Epithelial cell of prostate (primary cell): Measurements from ENCODE around the gene MAP3K12.
A peak's percentile ranks its signal among the peaks of the same experiment; 100 is the strongest.

Experiments used
- DNase-seq: peaks from one replicate; pipeline ENCODE4 v3.0.0-alpha.2; 2011; ENCODE audit warnings: low read depth, low spot score
- H3K27ac ChIP-seq: fragments of 450-650 bp; 2 replicates; pipeline ENCODE4 v1.5.1; 2017; ENCODE audit warnings: mild to moderate bottlenecking

MAP3K12 gene

DNA sequence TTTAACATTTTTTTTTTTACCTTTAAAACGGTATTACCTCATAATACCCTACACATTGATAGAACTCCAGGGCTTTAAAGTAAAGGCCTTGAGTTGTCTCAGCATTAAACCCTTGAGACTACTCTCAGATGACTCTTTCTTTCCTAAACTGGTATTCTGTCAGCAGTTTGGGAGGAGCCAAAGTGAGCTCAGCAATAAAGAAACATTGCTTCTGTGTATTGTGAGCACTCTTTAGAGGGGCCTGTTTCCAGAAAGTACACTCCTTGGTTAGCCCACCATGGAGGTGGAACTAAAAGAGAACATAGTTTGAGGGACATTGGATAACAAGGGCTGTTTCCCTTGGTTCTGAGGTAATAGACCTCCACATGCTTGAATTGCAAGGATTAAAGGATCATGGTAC is 20.4 kb downstream of the MAP3K12 start:
- no peak for DNase-seq

DNA sequence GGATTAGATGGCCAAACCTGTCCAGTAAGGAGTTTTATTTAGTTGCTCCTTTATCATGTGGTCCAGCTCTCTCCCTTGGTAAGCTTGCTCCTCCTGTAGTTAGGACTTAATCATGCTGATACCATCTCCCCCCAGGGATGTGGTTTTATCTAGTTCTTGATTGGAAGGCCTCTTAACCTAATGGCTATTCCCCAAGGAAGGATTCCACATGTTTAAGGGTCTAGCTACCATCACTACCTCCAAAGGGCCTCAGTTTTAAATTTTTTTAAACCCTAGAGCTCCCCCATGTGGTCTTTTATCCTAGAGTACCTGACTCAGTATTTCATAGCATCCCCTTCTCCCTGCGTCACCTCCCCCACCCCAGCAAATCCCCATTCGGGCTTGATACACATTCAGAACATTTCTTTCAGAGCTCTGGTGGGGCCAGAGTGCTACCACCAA is 22.5 kb downstream of the MAP3K12 start:
- no peak overlapping the region for H3K27ac ChIP-seq
- DNase-seq = no peak

More for the DNA sequence above, 20.4 kb downstream of the MAP3K12 start:
- peak overlapping the region; percentile 72 for H3K27ac ChIP-seq

DNA sequence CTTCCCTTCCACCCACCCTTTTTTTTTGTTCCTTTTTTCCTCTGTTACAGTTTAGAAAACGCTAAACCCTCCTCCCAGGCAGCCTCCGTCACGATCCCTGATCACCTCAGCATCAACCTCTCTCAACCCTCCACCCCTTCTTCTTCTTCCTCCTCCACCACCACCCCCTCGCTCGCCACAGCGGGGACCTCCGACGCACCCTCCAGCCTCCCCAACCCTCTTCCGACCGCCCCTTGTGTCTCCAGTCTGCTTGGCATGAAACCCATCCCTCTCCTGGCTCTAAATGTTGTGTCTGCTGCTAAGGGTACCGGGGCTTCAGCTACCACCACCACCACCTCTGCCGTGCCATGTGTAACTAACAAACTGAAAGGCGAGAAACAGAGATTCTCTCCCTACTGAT is 24.4 kb downstream of the MAP3K12 start:
- no peak for DNase-seq
- no peak overlapping the region for H3K27ac ChIP-seq

DNA sequence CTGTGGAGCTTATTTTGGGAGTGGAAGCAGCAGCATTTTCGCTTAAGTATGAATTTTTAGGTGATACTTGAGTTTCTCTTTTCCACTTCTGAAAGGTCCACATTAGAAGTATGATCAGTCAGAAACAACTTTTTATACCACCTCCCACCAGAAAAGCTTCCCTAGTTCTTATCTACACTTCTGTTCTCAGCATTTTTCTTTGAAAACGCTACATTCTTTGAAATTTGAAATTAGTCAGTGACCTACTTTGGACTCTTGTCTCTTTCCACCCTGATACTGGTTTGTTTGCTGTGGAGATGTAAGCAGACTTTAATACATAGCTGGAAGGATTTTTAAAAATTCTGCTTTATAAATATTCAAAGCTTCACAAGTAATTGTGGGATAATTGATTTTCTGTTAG is 25.2 kb downstream of the MAP3K12 start:
- H3K27ac ChIP-seq = no peak overlapping the region
- no peak for DNase-seq

DNA sequence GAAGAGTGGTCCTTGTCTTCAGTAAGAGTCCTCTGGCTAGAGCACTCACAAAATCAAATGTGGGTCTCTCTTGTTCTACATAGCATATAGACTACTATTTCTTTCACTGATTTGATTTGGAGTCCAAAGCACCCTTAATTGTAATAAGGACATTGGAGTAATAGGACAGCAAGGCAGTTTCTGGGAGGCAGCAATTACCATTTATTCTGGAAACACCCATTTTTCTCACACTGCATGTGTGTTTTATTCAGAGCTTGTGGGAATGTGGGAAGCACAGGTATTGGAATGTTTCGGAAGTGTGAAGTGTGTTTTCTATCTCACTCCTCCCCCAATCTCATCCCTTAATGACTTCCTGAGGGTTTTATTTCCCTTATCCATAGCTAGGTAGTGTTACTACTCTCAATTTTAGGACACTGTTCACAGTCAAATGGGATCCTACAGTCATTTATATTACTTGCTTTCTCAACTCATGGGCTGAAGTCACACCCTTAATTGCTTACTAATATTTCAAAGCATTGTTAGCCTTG is 27.1 kb downstream of the MAP3K12 start:
- H3K27ac ChIP-seq = no peak overlapping the region
- no peak for DNase-seq

DNA sequence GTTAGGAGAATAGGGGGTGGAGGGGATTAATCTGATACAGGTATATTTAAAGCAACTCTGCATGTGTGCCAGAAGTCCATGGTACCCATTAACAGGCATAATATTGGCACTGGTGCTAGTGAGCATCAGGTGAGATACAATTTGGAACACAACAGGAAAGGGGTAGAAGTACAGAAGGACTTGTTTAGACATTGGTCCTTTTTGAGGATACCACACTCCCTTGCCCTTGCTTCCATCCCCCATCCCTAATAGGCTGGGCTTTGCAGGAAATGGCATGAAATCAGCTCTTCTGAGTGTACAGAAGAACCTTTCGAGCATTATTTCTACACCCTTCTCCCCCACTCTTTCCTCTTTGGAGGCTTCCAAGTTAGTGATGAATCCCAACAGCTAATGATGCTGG is 31.0 kb downstream of the MAP3K12 start:
- no peak for DNase-seq
- peak overlapping the region; percentile 62 for H3K27ac ChIP-seq

DNA sequence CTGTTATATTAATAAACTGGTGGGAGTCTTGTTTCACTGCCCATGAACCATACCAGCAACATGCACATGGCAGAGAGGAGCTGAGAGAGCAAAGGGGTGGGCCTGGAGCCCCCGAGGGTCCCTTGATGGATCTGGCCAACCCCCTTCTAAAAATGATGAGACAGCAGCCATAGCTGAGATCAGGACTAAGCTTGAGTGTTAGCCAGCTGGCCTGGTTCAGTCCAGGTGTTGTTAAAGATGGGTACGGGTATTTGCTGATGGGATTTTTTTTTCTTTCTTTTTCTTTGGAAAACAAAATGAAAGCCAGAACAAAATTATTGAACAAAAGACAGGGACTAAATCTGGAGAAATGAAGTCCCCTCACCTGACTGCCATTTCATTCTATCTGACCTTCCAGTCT is 31.4 kb downstream of the MAP3K12 start:
- H3K27ac ChIP-seq = peak overlapping the region; percentile 62
- no peak for DNase-seq

DNA sequence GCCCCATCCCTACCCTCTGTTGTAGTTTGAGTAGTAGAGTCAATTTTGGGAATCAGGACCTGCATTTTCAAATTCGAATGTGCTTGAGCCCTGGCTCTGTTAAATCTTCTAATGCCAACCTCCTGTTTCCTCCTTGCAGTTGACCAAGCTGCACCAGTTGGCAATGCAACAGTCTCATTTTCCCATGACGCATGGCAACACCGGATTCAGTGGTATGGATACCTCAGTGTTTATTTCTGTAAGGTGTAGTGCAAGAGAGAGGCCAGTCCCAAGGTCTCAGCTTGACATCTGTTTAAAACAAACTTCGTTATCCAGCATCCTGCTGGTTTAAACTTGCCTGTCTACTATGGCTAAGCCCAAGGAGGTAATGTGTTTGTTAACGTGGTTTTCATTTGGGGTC is 32.2 kb downstream of the MAP3K12 start:
- peak overlapping the region; percentile 62 for H3K27ac ChIP-seq

DNA sequence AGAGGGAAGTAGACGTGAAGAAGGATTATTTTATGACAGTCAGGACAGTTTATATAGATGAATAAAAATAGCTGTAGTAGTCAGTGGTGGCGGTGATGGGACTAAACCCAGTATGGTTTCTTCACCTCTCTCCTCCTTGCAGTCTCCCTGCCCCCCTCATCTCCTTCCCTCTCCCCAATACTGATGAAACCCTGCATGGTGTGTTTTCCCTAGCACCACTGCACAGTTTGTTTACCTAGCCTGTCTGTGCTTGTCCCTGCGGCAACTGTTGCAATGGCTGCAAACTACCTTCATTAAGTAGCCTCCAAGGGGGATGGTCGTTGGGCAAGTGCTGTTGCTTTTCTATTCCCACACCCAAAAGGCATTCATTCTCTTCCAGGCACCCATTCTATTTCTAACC is 32.6 kb downstream of the MAP3K12 start:
- peak; percentile 52 for DNase-seq
- H3K27ac ChIP-seq = peak overlapping the region; percentile 62

More for the DNA sequence above, 32.2 kb downstream of the MAP3K12 start:
- no peak for DNase-seq

DNA sequence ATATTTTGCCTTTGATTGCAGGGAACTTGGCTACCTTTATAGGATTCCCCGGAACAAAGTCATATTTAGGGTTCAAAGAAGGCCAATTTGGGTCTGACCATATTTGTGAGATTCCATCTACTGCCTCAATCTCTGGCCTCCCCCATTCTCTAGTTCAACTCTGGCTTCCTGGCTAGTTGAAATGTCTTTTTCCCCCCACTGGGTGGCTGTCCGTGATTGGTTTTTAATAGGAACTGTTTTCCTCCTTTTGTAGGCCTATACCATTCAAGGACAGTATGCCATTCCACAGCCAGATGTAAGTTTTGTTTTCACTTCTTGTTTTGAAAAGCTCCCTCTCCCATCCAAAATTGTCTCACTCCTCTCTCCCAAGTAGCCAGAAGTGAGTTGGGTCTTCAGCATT is 33.6 kb downstream of the MAP3K12 start:
- DNase-seq = no peak
- H3K27ac ChIP-seq = peak overlapping the region; percentile 62

DNA sequence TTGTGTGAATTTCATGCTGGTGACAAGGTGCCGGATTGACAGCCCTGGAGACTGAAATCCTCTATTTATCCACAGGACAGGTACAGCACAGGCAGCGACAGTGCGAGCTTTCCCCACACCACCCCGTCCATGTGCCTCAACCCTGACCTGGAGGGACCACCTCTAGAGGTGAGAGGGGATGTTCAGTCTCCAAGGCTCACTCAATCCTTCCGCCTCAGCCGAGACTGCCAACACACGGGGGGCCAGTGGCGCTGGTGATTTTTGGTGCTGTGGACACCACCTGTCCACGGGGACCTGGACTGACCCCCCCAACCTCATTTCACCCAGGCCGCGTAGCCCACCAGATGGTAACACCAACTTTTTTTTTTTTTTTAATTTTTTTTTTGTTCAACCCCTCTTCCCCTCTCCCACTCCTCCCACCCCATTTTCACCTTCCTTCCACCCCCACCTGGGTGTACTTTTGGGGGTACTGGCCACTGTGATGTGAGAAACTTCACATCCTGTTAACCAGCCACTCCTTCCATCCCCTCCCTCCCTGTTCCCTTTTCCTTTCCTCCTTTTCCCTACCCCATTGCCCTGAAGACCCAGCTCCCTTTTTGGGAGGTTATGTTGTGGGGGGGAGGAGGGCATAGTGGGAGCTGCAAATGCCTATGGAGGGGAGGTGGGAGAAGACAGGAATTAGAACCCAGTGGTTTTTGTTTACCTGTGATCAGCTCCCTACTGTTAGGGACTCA is 34.4 kb downstream of the MAP3K12 start:
- H3K27ac ChIP-seq = peak overlapping the region; percentile 62
- no peak for DNase-seq

DNA sequence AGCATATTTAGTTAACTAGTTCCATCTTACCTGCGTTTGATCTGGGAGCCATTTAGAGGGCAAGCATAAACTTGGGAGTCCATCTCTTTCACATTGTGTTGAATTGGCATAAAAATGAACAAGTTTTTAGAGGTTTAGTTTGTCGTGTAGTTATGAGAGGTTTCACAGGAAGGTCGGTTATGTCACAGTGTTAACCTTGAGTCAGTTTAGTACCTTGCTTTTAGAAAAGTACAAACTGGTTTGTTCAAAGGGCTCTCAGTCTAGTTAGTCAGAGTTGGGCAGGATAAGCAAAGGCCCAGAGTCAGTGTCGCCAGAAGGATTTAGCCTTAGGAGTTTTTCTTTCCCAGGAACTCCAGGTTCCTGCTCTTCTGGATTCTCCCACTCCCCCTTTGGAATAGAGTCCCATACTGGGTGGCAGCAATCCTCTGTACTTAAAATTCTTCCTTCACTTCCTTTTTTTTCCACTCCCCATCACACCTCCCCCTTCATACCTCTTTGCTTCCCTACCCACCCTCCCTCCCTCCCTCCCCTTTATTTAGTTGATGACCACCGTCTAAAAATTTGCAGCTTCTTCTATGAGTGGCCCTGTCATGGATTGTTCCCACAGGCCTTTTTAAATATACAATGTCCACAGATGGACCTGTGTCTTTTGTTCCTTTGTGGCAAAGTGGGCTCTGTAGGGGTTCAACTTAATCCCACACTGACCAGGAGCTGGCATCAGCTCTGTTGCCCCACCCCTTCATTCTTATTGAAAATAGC is 35.3 kb downstream of the MAP3K12 start:
- peak overlapping the region; percentile 16 for H3K27ac ChIP-seq
- DNase-seq = no peak

DNA sequence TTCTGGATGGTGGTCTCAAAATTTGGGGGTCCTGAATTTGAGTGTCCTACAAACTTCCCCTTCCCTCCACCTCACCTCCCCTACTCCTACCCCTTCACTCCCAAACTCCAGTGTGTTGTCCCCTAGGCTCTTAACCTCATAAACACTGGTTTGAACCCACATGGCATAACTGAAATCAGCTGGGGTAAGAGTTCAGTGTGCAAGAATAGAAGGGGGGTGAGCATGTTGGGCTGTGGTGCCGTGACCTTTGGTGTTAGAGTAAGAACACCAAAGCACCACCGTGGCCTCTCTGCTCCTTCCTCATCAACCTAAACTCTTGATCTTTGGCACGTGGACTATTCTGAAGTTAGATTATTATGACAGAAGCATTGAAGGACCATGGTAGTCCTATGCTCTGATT is 36.3 kb downstream of the MAP3K12 start:
- DNase-seq = no peak
- peak overlapping the region; percentile 16 for H3K27ac ChIP-seq

DNA sequence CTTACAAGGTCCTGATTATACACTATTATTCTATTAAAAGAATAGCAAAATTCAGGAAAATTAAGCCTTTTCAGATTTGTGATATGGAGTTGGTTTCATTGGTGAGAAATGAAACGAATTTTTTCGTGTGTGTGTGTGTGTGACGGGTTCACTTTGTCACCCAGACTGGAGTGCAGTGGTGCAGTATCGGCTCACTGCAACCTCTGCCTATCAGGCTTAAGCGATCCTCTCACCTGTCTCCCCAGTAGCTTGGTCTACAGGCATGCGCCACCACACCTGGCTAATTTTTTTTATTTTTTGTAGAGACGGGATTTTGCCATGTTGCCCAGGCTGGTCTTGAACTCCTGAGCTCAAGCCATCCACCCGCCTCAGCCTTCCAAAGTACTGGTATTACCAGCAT is 37.7 kb downstream of the MAP3K12 start:
- no peak for DNase-seq
- H3K27ac ChIP-seq = no peak overlapping the region

DNA sequence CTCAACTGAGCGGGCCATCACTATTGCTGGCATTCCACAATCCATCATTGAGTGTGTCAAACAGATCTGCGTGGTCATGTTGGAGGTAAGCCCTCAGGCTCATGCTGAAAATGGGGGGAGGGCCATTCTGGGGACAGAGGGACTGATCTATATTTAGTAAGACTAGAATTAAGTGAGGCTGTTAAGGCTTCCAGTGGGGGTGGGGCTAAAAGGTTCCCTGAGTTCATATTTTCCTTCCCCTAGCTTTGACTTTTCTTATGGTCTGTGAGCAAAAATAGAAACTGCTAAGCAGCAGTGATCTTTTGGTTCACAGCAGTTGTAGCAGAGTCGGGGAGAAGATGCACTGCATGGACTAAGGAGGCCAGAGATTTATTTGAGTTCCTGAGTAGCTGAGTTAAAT is 38.2 kb downstream of the MAP3K12 start:
- DNase-seq = no peak
- H3K27ac ChIP-seq = no peak overlapping the region

DNA sequence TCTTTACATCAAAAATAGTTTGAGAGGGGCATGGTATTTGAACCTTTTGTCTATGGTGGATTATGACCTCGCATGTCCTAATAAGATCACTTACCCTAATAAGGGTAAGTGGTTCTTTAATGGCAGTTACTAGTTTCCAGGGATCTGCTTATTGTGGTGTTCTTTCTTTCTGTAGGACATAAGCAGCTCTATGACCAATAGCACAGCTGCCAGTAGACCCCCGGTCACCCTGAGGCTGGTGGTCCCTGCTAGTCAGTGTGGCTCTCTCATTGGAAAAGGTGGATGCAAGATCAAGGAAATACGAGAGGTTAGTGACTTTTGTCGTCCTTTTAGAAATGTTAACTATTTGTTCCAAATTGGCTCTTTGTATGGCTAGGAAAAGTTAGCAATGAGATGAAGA is 40.2 kb downstream of the MAP3K12 start:
- DNase-seq = no peak
- no peak overlapping the region for H3K27ac ChIP-seq

DNA sequence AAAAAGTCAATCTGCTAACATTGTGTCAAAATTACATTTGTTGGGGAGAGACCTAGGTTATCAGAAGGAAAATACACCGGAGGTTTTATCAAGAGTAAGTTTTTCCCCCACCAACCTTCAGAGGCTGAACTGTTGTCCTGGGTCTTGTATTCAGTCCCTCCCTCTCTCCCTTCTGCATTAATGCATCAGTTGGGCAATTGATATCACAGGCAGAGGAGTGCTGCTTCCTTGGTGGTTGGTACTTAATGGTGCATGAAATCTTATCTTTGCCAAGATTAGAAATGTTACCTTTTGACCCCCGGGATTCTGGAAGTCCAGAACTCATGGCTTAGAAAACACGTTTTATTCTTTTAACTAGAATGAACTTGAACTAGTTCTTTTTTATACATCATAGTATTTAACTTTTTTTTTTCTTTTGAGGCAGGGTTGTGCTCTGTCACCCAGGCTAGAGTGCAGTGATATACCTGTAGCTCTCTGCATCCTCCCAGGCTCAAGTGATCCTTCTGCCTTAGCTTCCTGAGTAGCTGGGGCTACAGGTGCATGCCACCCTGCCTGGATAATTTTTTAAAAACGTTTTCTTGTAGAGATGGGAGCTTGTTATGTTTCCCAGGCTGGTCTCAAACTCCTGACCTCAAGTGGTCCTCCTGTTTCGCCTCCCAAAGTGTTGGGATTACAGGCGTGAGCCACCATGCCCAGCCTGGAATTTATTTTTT is 42.4 kb downstream of the MAP3K12 start:
- no peak for DNase-seq
- no peak overlapping the region for H3K27ac ChIP-seq

DNA sequence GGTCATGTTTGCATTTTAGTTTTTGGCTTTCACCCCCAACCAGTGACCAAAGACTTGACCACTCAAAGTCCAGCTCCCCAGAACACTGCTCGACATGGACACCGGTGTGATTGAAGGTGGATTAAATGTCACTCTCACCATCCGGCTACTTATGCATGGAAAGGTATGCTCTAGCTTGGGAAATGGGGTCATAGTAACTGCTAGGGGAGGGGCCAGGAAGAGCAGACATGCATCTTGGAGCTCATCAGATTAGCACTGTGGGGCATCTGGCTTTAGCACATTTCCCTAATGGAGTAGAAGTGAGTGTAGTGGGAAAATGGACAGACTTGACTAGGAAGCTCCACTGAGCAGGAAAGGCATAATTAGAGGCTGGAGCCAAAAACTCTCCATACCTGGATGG is 44.6 kb downstream of the MAP3K12 start:
- H3K27ac ChIP-seq = no peak overlapping the region

DNA sequence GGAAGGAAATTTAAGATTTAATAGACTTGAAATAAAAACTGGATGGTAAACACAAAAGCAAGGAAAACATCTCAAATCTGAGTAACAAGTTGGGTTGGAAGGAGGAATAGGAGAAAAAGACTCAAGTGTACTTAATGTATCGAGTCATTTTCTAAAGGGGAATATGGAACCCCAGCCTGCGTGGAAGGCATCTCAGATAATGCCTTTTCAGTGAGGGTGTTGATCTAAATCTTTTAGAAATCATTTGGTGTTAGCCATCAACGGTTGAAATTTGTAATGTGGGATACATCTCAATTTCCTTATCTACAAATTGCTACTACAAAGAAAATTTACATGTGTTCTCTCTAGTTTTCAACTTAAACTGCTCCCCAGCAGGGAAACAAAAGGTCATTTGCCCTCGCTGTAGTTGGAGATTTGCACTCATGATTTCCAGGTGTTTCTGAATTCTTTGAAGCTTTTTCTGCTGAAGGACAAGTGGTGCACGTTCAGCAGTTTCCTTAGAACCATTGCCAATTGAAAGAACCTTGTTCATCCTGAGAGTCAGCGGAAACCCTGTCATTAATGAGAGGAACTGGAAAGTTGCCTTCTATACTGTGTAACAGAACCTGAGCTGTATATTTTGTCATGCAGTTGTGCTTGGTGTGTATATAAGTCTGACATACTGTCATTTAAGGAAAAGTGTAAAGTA is 45.2 kb downstream of the MAP3K12 start:
- H3K27ac ChIP-seq = no peak overlapping the region
- DNase-seq = no peak

More for the DNA sequence above, 44.6 kb downstream of the MAP3K12 start:
- DNase-seq = no peak
